Upper lobe of left lung (tissue), 6 donors: ENCODE data around the gene RWDD2A. TPM values are rescaled to one million over a fixed set of nuclear protein-coding genes. Genes with fewer than 3 reads are reported as not detected.

ENCODE experiments used
- ATAC-seq, 2 donors: fragments of 200-7000 bp; cut with Tn5 transposase; one replicate each; pipeline ENCODE4 v1.9.1; 2022; ENCODE audit warnings: mild to moderate bottlenecking in 2 of 2, moderate library complexity in 2 of 2; ENCODE audit not compliant: low FRiP score in 2 of 2
- DNase-seq, 2 donors: peaks; one replicate each; pipeline ENCODE4 v3.0.0-alpha.2; 2019 to 2020
- H3K27ac ChIP-seq, 4 donors: fragments of 200-600 bp; sonication (generic); one replicate each; pipeline ENCODE4 v1.5.1; 2016 to 2019
- H3K27me3 ChIP-seq, 4 donors: fragments of 200-600 bp; sonication (generic); one replicate each; pipeline ENCODE4 v1.5.1; 2017 to 2019
- H3K36me3 ChIP-seq, 4 donors: fragments of 200-600 bp; sonication (generic); one replicate each; pipeline ENCODE4 v1.5.1; 2016 to 2019
- H3K4me1 ChIP-seq, 4 donors: fragments of 200-600 bp; sonication (generic); one replicate each; pipeline ENCODE4 v1.5.1; 2018 to 2019
- H3K4me3 ChIP-seq, 4 donors: fragments of 200-600 bp; sonication (generic); one replicate each; pipeline ENCODE4 v1.5.1; 2017 to 2019; ENCODE audit warnings: mild to moderate bottlenecking in 2 of 4, moderate library complexity in 1 of 4
- H3K9me3 ChIP-seq, 4 donors: fragments of 200-600 bp; sonication (generic); one replicate each; pipeline ENCODE4 v1.5.1; 2018 to 2019
- CTCF ChIP-seq, 6 experiments: fragments of 450-650 bp in 4 of 6; fragments of 200-600 bp in 2 of 6; sonication (generic) in 2 of 6; IDR thresholded peaks; one replicate each; pipeline ENCODE4 v1.5.1; 2016 to 2019; ENCODE audit warnings: antibody characterized with exemption in 6 of 6
- EP300 ChIP-seq, 4 donors: sonication (generic); formaldehyde crosslinking; IDR thresholded peaks; one replicate each; pipeline ENCODE4 v1.5.1; 2017; ENCODE audit warnings: antibody characterized with exemption in 4 of 4, control low read depth in 2 of 4
- POLR2A ChIP-seq, 4 donors: fragments of 450-650 bp; IDR thresholded peaks; one replicate each; pipeline ENCODE4 v1.5.1; 2016 to 2017; ENCODE audit warnings: antibody characterized with exemption in 4 of 4, mild to moderate bottlenecking in 2 of 4
- POLR2AphosphoS5 ChIP-seq, 2 donors: sonication (generic); formaldehyde crosslinking; IDR thresholded peaks; one replicate each; pipeline ENCODE4 v1.5.1; 2017; ENCODE audit warnings: antibody characterized with exemption in 2 of 2
- WGBS, 2 donors: methylation state at CpG; one replicate each; pipeline ENCODE4 v1.1.5; 2017 to 2018; 5-methylcytosine and 5-hydroxymethylcytosine counted together
- total RNA-seq, 6 donors: library from RNA; depleted of rRNA in 4 of 6; stranded (reverse); fragments of >200 nt in 4 of 6; gene quantifications; one replicate each; pipeline versions ENCODE4 v1.1.0 to v1.2.1, GENCODE V29; 2016 to 2021
- donor health status: DM: no; HTN: no; CAD: no; lungs with moderate emphysema.
- donor health status: DM: no; HTN: yes; CAD: no; lungs with severe emphysema.

Gene RWDD2A
- total RNA-seq, 6 donors from 2014 or later: 2.3 to 5.2 (median 3.7) TPM

GRCh38 chr6:83247471-83247870, 54.3 kb downstream of the RWDD2A start:
- peaks cover 0 to 1% (median 0%) of the 10 kb centered on the region in 4 donors for H3K36me3 ChIP-seq
- DNase-seq: no peak
- no peaks in the 10 kb centered on the region for H3K4me1 ChIP-seq
- H3K27ac ChIP-seq: no peak overlapping the region
- H3K9me3 ChIP-seq: no peaks in the 10 kb centered on the region
- ATAC-seq: no peak
- no peaks in the 10 kb centered on the region for H3K27me3 ChIP-seq
- WGBS, 2 donors: 89 to 91% methylated on average over 3 of the region's 3 CpGs
- TF ChIP-seq POLR2AphosphoS5 (IDR thresholded peaks at IDR 0.05) (no peak), POLR2A (IDR thresholded peaks at IDR 0.05) (no peak), CTCF (IDR thresholded peaks at IDR 0.05) (no peak), EP300 (IDR thresholded peaks at IDR 0.05) (no peak)
- no peak overlapping the region for H3K4me3 ChIP-seq

Other genes starting within 250 kb of the RWDD2A start
- 10 to 100 TPM in 2 of 6 donors, 1 to 10 TPM in 4; 4.0 to 20.7 (median 8.7) TPM for gene UBE3D, start 127.5 kb upstream of the RWDD2A start, total RNA-seq
- gene DOP1A, start 125.7 kb upstream of the RWDD2A start, total RNA-seq: 10 to 100 TPM; 20.0 to 51.6 (median 25.7) TPM
- 10 to 100 TPM in 5 of 6 donors, 1 to 10 TPM in 1; 7.8 to 36.3 (median 29.6) TPM for gene PGM3, start 92 bp upstream of the RWDD2A start, total RNA-seq
- 10 to 100 TPM; 12.0 to 16.8 (median 14.0) TPM for gene ME1, start 237.7 kb downstream of the RWDD2A start, total RNA-seq